Lower lobe of right lung (tissue), 2 donors: ENCODE data around the gene LRRC71. TPM values are rescaled to one million over a fixed set of nuclear protein-coding genes. Genes with fewer than 3 reads are reported as not detected.

Experiments
- ATAC-seq, 2 donors: fragments of 200-7000 bp; cut with Tn5 transposase; one replicate each; pipeline ENCODE4 v1.9.1; 2020 to 2022; ENCODE audit warnings: mild to moderate bottlenecking in 2 of 2, moderate library complexity in 2 of 2
- DNase-seq: peaks from one replicate; pipeline ENCODE4 v3.0.0-alpha.2; 2020
- H3K27ac ChIP-seq: fragments of 200-600 bp; one replicate; pipeline ENCODE4 v1.8.0; 2022
- H3K27me3 ChIP-seq: fragments of 200-600 bp; one replicate; pipeline ENCODE4 v1.8.0; 2022; ENCODE audit warnings: low read depth
- H3K36me3 ChIP-seq: fragments of 200-600 bp; one replicate; pipeline ENCODE4 v1.8.0; 2022; ENCODE audit warnings: mild to moderate bottlenecking
- H3K4me1 ChIP-seq: fragments of 200-600 bp; one replicate; pipeline ENCODE4 v1.8.0; 2022
- H3K4me3 ChIP-seq: fragments of 200-600 bp; one replicate; pipeline ENCODE4 v1.8.0; 2022; ENCODE audit warnings: mild to moderate bottlenecking
- H3K9me3 ChIP-seq: fragments of 200-600 bp; one replicate; pipeline ENCODE4 v1.8.0; 2022
- CTCF ChIP-seq: fragments of 200-600 bp; IDR thresholded peaks from one replicate; pipeline ENCODE4 v1.8.0; 2022; ENCODE audit warnings: antibody characterized with exemption, mild to moderate bottlenecking
- intact Hi-C: fragments of 100-400 bp; cut with DNase I; formaldehyde crosslinking; loops from one replicate; pipeline ENCODE4 v1.11.0; 2022
- long read RNA-seq: library from polyadenylated mRNA; unstranded; transcript quantifications from one replicate; pipeline ENCODE4 v2.0.0, GENCODE V29; 2021
- total RNA-seq: library from RNA; stranded (reverse); fragmentation: NEBNext Ultra II Directional; extraction: Animal tissue kit (Norgen Biotek cat#: 25700); gene quantifications from one replicate; pipeline ENCODE4 v1.2.1, GENCODE V29; 2021
- donor health status: DM: no; HTN: yes; CAD: no; lungs with severe emphysema.

LRRC71 gene
- 5.3 TPM for total RNA-seq
- long read RNA-seq, partial matches to known transcripts = 0 of 3 reads
- long read RNA-seq, other reads (novel, unspliced or antisense) = 1 of 3 reads

DNA sequence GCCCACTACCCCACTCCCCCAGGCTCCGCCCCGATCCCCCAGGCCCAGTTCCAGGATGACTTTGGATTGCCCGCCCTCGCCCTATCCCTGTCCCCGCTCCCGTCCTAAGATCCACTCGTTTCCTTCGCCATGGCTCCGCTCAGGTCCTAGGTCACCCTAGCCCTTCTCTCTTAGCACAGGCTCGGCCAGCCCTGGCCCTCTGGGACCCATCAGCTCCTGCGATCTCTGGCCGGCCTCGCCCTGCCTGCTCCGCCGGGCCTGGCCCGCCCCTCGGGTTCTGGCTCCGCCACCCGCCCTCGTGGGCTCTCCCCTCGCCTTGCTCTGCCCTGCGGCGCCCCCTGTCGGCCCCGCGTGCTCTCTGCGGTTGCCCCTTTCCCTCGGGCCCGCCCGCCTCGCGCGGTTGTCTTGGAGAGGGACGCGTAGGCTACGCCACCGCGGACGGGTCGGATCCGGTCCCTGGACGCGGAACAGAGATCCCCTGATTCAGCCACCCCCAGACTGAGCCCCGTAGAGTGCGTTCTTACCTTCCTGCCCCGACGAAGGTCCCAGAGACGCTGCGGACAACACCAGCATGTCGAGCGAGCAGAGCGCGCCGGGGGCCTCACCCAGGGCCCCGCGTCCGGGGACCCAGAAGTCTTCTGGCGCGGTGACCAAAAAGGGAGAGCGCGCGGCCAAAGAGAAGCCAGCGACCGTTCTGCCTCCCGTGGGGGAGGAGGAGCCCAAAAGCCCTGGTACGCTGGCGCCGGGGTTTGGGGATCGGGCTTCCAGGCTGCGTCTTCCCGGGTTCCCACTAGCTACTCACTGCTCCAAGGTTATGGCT lies at the start of gene LRRC71:
LRRC71 (plus strand) TSS at position 400 of the 820 bp plus-strand sequence; CDS start at position 572, 172 bp downstream.
- peaks cover 16% of the 10 kb centered on the region for H3K36me3 ChIP-seq
- ATAC-seq (peak; percentile 93 to 94), DNase-seq (peak; percentile 81)
- peak; percentile 90 for TF ChIP-seq CTCF
- H3K27me3 ChIP-seq = peaks cover 56% of the 10 kb centered on the region
- H3K4me3 ChIP-seq = peak within 1 kb of the TSS; percentile 21
- H3K9me3 ChIP-seq = no peaks in the 10 kb centered on the region
- no peak within 1 kb of the TSS for H3K27ac ChIP-seq
- intact Hi-C loops = no loop called here
- peaks cover 20% of the 10 kb centered on the region for H3K4me1 ChIP-seq

- Histone ChIP-seq H3K36me3 (no peaks in the 10 kb centered on the region), H3K4me1 (no peaks in the 10 kb centered on the region), H3K9me3 (no peaks in the 10 kb centered on the region), H3K27me3 (peaks cover 11% of the 10 kb centered on the region), H3K4me3 (no peak overlapping the region), H3K27ac (no peak overlapping the region)
- ATAC-seq (no peak), DNase-seq (no peak)
- TF ChIP-seq CTCF = no peak
- intact Hi-C loops = no loop called here
These were observed 46.8 kb upstream of the LRRC71 start for GRCh38 chr1:156873659-156874058.

- Histone ChIP-seq H3K36me3 (no peaks in the 10 kb centered on the region), H3K9me3 (no peaks in the 10 kb centered on the region), H3K27ac (no peak overlapping the region), H3K4me1 (no peaks in the 10 kb centered on the region), H3K4me3 (no peak overlapping the region), H3K27me3 (peaks cover 11% of the 10 kb centered on the region)
- TF ChIP-seq CTCF = no peak
- intact Hi-C loops = no loop called here
- ATAC-seq (no peak), DNase-seq (no peak)
These were observed 46.3 kb upstream of the LRRC71 start for GRCh38 chr1:156874142-156874541.

- H3K9me3 ChIP-seq = no peaks in the 10 kb centered on the region
- H3K27me3 ChIP-seq = peaks cover 11% of the 10 kb centered on the region
- intact Hi-C loops = no loop called here
- ATAC-seq (no peak), DNase-seq (no peak)
- no peak for TF ChIP-seq CTCF
- H3K36me3 ChIP-seq = no peaks in the 10 kb centered on the region
- no peak overlapping the region for H3K27ac ChIP-seq
- H3K4me3 ChIP-seq = no peak overlapping the region
- H3K4me1 ChIP-seq = no peaks in the 10 kb centered on the region
These were observed 45.7 kb upstream of the LRRC71 start for GRCh38 chr1:156874572-156875340.

- no peaks in the 10 kb centered on the region for H3K9me3 ChIP-seq
- H3K4me1 ChIP-seq = no peaks in the 10 kb centered on the region
- intact Hi-C loops = no loop called here
- ATAC-seq (no peak), DNase-seq (no peak)
- H3K27ac ChIP-seq = no peak overlapping the region
- H3K4me3 ChIP-seq = no peak overlapping the region
- H3K27me3 ChIP-seq = peaks cover 11% of the 10 kb centered on the region
- TF ChIP-seq CTCF = no peak
- no peaks in the 10 kb centered on the region for H3K36me3 ChIP-seq
These were observed 45.2 kb upstream of the LRRC71 start for GRCh38 chr1:156875341-156875615.
